SK-N-SH treated with all-trans-retinoic acid at 6 μM for 48 hours (cell line): ENCODE measurements around the gene TUFT1.

Source experiments
- ARNTL ChIP-seq: fragments of 450-650 bp; formaldehyde crosslinking; IDR thresholded peaks from 2 replicates; pipeline ENCODE4 v1.5.0; 2020; ENCODE audit warnings: low read depth, mild to moderate bottlenecking, moderate library complexity, borderline replicate concordance
- CREB5 ChIP-seq: fragments of 250-450 bp; sonication (Bioruptor Pico); IDR thresholded peaks from 2 replicates; pipeline ENCODE4 v1.5.1; 2020; ENCODE audit warnings: low read depth, mild to moderate bottlenecking, moderate library complexity
- PATZ1 ChIP-seq: fragments of 250-450 bp; sonication (Bioruptor Pico); IDR thresholded peaks from 2 replicates; pipeline ENCODE4 v1.8.0; 2020; ENCODE audit warnings: mild to moderate bottlenecking, moderate library complexity, borderline replicate concordance
- PPARA ChIP-seq: fragments of 250-450 bp; sonication (Bioruptor Pico); IDR thresholded peaks from 2 replicates; pipeline ENCODE4 v1.5.0; 2020; ENCODE audit warnings: mild to moderate bottlenecking, borderline replicate concordance
- RARB ChIP-seq: fragments of 250-450 bp; sonication (Bioruptor Pico); IDR thresholded peaks from 2 replicates; pipeline ENCODE4 v1.8.0; 2021; ENCODE audit warnings: mild to moderate bottlenecking, moderate library complexity
- TCF4 ChIP-seq: fragments of 250-450 bp; sonication (Bioruptor Pico); IDR thresholded peaks from 2 replicates; pipeline ENCODE4 v1.8.0; 2021; ENCODE audit warnings: mild to moderate bottlenecking, moderate library complexity, borderline replicate concordance
- ZFP3 ChIP-seq: fragments of 250-450 bp; sonication (Bioruptor Pico); IDR thresholded peaks from 2 replicates; pipeline ENCODE4 v1.5.0; 2020; ENCODE audit warnings: mild to moderate bottlenecking, moderate library complexity

DNA sequence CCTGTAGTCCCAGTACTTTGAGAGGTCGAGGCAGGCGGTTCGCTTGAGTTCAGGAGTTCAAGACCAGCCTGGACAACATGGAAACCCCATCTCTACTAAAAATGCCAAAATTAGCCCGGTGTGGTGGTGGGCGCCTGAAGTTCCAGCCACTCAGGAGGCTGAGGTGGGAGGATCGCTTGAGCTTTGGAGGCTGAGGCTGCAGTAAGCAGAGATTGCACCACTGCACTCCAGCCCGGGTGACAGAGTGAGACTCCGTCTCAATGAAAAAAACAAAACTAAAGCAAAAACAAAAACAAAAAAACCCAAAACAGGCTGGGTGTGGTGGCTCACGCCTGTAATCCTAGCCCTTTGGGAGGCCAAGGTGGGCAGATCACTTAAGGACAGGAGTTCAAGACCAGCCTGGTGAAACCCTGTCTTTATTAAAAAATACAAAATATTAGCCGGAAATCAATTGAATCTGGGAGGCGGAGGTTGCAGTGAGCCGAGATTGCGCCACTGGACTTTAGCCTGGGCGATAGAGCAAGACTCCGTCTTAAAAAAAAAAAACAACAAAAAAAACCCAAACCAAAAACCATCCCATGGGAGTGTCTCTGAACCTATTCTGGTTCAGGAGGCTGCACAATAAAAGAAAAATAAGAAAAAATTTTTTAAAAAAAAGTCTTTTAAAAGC, 30.6 kb upstream of the TUFT1 start:
- TF ChIP-seq CREB5 (CRISPR knock-in tag) (no peak), ZFP3 (no peak), RARB (CRISPR knock-in tag) (no peak), TCF4 (CRISPR knock-in tag) (no peak), PATZ1 (CRISPR knock-in tag) (no peak), PPARA (no peak), ARNTL (no peak)
